NCI-H226 (cell line): ENCODE data around the gene RPL27.

Experiments
- DNase-seq: peaks from one replicate; pipeline ENCODE4 v3.0.0-alpha.2; 2015

The RPL27 gene

DNA sequence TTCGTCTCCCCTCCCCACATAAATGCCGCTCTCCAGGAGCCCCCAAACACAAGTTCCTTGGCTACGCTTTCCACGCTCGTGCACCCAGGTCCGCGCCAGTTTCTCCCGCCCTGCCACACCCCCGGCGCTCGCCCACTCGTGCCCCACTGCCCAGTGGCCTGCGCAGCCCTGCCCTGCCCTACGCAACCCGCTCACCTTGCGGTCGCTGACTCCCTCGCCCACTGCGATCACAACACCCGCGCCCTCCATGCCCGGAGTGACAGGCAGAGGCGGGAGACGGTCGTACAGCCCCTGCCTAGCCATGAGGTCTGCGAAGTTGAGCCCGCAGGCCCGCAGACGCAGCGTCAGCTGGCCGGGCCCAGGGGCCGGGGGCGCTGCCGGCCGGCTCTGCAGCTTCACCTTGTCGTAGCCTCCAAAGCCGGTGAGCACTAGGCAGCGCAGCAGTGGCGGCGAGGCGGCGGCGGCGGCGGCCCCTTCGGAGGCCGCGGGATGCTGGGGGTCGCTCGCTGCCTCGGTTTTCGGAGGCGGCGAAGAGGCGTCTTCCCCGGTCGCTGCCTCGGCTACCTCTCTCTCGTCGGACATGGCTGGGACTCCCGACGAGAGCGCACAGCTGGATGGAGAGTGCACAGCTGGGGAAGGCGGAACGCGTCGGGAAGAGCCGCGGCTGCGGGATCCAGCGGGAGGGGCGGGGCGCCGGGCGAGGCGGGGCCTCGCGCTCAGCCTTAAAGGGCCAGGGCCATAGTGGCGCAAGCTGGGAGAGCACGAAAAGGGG, 23.7 kb downstream of the RPL27 start, which contains the start of gene VAT1:
Gene VAT1, minus strand, starts transcription at position 645 of the 772 bp plus-strand sequence. Its CDS starts 63 bp downstream, at position 582.
- peak; percentile 67 for DNase-seq

DNA sequence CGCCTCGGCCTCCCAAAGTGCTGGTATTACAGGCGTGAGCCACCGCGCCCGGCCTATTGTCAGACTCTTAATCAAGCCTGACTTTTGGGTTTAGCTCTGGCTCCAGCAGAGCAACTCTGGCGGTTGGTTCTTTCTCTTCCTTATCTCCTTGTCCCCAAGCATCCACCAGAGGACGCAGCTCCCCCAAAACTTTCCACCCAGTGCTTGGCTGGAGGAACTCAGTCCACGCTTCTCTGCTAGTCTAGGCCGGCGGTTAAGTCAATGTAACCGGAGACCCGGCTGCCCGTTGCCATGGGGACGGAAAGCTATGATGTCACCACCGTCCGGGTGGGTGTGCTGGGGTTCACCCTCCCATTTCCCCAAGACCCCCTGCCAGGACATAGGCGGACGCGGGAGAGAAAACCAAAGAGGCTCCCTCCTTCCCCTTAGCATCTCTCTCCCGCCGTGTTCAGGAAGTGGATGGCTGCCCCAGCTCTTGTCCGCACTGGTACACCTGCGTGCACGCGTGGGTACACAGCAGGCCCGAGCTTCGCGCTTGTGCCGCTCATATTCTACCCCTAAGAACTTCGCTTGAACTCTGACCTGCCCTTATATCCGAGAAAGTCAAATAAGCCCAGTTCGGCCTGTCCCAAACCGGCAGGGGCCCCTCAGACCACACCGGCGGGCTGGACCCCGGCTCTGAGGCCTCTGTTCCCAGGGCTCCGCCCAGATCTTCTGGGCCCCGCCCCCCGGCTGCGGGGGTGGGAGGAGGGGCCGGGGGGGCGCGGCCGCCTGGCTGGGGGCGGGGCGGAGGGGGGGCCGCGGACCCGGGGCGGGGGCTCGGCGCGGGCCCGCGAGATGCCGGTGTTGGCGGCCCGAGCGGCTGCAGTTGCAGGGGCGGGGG, 26.4 kb downstream of the RPL27 start, which contains the start of gene RND2:
Gene RND2, plus strand, starts transcription at position 825 of the 883 bp plus-strand sequence. CDS start 117 bp downstream, outside the sequence.
- peak; percentile 84 for DNase-seq

DNA sequence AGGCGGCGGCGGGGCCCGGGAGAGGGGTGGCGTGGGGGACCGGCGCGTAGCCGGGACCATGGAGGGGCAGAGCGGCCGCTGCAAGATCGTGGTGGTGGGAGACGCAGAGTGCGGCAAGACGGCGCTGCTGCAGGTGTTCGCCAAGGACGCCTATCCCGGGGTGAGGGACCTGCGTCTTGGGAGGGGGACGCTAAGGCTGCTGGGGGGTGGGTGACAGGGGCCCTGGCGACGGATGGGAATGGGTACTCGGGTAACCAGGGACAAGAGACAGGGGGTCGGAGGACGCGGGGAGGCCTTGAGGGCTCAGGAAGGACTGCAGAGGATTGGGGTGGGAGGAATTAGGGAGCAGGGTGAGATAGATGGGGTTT, 27.1 kb downstream of the RPL27 start:
- no peak for DNase-seq

DNA sequence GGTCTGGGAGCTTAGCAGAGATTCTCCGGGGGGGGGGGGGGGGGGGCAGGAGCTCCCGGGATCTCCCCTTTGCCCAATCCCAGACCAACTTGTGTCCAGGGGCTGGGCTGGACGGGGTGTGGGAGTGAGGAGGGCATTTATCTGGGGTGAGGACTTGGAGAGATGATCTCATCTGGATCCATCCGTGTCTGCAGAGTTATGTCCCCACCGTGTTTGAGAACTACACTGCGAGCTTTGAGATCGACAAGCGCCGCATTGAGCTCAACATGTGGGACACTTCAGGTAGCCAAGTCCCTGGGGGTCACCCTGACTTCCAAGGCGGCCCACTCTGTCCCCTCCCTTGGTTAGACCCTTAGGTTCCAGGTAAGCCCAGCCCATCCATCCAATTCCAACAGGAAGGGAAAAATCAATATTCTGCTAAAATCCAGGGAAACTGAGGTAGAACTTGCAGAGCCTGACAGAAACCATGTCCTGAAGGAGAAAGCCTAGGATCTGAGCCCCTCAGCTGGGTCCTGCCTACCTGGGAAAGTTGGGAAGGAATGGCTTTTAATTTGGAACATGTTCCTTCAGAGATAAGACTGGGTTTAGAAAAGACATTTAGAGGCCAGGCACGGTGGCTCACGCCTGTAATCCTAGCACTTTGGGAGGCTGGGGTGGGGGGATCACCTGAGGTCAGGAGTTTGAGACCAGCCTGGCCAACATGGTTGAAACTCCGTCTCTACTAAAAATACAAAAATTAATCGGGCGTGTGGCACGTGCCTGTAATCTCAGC, 27.7 kb downstream of the RPL27 start:
- DNase-seq = no peak

DNA sequence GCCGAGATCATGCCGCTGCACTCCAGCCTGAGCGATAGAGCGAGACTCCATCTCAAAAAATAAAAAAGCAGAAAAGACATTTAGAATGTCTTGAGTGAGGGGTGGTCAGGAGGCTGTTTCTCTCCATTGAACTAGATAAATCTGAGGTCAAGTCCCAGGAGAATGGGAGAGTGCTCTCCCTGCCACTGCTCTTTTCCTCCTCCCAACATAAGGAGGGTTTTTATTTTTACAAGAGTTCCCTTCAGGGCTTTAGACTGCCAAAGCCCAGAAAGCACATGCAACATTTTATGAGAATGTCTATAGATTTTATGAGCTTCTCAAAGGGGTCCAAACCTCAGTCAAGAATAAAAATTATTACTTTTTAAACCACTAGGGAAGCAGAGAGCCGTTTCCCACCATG, 28.4 kb downstream of the RPL27 start:
- DNase-seq = no peak

DNA sequence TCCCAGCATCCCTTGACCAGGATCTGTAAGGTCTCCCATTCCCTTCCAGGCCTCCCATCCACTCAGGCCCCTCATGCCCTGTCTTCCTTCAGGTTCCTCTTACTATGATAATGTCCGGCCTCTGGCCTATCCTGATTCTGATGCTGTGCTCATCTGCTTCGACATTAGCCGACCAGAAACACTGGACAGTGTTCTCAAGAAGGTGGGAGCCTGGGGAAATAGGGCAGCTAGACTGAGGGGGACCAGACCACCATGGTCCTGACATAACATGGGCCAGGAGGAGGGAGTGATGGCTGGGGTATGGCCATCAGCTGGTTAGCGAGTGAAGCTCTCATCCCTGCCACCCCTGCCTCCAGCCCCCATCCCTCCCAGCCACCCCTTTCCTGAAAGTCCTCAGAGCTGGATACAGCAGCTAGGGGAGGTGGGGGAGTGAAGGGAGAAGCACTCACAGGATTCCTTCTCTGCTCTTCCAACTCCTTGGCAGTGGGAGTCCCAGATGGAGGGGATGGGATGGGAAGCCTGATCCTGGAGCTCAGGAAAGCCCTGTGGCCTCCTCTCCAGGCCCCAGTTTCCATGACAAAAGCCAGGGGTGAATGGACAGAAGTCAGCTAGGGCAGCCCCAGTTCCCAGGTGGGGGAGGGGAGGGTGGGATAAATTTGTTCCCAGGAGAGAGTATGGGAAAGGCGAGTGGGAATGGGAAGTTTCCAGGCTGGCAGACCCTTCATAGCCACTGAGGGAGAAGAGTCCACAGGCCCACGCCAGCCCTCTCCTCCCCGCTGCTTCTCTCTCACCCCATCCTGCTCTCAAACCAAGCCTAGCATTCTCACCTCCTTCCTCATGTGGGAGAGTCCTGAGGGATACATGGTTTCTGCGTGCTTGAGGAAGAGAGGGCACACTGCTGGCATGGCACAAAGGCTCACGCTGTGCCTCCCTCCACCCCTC, 29.1 kb downstream of the RPL27 start:
- no peak for DNase-seq

DNA sequence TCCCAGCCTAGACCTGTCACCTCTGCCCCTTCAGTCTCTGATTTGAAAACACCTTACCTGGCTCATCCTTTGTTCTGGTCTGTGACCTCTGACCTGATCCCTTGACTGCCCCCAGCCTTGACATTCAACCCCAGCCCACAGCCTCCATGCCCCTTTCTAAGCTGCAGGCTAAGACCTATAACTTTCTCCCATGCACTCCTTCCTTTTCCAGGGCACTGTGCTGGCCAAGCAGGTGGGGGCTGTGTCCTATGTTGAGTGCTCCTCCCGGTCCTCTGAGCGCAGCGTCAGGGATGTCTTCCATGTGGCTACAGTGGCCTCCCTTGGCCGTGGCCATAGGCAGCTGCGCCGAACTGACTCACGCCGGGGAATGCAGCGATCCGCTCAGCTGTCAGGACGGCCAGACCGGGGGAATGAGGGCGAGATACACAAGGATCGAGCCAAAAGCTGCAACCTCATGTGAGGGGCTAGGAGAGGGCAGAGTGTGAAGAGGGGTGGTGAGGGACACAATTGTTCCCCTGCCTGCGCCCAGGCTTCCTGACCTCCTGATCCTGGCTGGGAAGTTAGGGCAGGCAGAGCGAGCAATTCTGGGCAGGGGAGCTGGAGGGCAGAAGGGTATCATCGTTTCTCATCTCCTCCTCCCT, 30.1 kb downstream of the RPL27 start:
- DNase-seq = no peak

DNA sequence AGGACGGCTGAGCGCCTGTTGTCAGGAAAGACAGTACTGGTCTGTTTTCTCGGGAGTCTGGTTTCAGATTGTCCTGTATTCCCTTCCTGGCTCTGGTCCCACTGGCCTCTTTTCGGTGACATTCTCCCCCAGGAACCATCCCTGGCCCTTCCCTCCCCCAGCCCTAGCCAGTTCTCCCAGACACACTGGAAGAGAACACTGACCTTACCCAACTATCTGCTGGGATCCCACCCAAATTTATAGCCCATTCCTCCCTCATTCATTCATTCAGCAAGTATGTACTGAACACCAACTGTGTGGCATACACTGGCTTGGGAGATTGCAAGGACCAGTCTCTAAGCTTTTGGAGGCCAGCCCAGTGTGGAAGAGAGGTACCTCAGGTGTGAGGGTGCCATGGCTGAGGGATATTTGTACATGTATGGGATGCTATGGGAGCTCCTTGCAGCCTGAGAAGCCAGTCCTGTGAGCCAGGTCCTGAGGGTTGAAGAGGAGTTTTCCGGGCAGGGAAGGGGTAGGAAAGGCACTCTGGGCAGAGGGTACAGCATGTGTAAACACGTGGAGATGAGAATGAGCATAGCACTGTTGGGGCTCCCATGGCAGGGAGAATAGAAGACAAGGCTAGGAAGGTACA, 32.0 kb downstream of the RPL27 start:
- DNase-seq = no peak

DNA sequence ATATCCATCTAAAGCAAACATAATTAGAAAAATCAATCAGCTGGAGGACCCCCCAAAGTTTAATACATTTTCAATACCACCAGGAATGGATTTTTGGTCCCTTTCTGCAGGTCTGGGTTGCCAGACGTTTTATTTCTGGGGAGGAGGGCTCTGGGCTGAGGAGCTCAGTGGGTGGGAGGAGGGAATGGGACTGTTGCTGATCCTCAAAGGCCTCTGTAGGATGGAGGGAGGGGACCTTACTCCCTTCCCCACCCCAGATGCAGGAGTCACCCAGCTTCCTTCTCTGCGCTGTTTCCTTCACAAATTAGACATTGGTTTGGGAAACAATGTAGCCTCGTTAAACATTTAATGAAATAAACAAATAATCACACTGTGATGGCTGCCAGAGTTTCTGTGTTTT, 33.4 kb downstream of the RPL27 start:
- DNase-seq = no peak

DNA sequence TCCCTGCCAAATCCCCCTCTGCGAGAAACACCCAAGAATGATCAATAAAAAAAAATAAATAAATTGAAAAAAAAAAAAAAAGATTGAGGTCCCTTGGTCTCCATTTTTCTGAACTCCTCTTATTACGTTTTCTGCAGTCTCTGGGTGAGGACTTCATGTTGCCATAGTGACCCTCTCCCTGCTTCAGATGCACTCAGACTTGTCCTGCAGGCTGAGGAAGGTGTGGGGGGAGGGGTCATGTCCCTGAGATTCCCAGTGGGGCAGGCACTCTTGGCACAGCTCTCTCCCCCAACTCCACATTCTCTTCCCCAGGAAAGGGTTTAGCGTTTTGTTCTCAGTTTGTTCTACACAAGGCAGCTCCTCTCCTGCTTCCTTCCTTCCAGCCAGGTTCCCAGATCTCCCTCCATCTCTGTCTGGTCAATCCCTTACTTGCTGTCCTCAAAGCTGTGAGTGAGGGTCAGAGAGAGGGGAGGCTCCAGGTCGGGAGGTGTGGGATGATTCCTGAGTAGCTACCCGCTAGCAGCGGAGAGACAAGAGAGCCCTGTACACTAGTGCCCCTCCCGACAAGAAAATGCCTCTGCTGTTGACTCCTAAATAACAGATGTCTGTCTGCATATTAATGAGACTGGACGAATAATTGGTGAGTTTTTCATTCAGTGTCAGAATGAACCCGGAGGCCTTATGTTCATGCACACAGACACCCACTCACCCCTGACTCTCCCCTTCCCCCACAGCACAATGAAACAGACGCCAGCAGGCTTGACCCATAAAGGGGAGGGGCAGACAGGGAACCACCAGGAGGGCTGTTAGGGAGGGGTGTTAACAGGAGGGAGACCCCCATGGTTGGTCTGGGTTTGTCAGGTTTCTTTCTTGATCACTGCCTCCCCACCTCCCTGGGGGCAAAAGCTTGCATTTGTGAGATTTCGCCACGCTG, 36.0 kb downstream of the RPL27 start:
- DNase-seq = no peak

DNA sequence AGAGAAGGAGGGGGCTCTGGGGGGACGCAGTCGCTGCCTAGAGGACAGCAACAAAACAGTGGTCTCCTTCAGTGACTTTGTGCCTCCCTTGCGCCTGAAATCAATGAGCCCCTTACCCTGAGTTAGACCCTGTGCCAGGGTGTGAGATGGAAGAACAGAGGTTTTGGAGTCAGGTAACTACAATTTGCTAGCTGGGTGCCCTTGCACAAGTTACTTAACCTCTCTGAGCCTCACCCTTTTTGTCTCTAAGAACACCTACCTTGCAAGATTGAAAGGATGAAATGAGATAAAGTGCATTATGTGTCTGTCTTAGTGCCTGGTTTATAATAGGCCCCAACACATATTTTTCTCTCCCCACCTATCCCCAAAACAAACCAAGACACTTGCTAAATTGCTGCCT, 36.7 kb downstream of the RPL27 start:
- no peak for DNase-seq

DNA sequence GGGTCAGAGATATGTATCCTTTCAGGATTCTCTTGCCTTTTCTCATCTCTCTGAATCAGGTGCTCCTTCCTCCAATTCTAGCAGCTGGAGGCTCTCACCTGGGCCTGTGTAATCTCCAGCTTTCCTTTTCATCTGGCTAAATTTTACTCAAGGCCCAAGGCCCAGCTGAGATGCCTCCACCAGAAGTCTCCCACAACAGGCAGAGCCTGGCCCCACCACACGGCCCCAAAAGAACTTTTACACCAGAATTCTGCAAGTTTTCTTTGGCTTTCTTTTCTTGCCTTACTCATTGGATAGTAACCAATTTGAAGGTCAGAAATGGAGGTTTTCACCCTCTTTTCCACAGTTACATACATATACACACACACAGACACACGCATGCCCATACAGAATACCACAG, 41.4 kb downstream of the RPL27 start:
- DNase-seq = no peak

DNA sequence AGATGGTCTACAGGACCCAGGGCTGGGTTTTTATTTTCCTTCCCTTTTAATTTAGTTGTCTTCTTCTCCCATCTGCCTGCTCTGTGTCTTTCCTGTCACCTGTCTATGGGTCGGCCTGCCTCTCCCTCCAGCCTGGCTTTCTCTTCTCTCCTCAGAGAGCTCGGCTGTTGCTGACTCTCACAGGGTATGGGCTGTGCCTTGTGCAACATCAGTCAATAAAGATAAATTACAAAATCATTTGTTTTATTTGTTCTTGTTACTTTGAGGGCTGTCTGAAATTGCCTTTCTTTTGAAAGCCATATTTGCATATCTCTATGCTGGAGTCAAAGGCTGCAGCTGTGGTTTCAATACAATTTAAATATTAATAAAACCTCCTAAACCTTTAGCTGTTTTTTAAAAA, 42.4 kb downstream of the RPL27 start:
- DNase-seq = no peak

DNA sequence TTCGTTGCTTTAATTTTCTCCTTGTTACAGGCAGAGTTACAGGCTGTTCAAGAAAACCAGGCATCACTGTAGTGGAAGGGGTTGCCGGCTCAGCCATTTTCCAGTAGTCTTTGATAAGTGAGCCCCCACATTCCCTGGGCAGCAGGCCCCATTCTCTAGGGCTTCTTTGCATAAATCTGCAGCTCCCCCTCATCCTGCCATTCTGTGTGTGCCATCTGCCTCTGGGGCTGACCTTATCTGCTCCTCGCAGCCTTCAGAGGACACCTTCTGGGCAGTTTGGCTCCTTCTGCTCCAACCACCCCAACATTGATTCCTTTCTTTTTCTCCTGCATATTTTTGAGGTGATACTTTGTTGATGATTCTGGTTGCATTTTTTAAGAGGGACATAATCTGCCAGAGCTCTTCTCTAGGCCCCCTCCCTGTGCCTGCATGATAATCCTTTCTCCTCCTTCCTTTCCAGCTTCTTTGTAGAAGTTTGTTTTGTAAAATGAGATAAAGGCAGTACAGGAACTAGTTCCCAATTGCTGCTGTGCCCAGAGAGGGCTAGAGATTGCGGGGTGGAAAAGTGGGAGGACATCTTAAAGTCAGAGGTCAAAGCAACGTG, 43.9 kb downstream of the RPL27 start:
- DNase-seq = no peak

DNA sequence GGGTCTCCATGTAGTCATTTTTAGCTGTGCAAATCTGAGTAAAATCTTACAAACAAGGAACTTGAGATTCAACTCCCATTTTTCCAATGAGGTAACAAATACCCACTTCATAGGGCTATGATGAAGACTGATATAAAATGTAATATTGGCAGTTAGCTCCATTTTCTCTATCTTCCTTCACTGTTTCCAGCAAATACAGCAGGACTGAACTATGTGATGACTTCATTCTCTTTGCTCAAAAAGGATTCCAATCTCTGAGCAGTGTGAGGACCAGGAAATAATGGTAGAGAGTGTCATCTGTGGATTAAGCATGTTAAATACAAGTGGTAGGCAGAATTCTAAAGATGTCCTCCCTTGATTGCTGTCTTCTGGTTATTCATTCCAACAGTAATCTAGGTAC, 45.1 kb downstream of the RPL27 start:
- DNase-seq = no peak

DNA sequence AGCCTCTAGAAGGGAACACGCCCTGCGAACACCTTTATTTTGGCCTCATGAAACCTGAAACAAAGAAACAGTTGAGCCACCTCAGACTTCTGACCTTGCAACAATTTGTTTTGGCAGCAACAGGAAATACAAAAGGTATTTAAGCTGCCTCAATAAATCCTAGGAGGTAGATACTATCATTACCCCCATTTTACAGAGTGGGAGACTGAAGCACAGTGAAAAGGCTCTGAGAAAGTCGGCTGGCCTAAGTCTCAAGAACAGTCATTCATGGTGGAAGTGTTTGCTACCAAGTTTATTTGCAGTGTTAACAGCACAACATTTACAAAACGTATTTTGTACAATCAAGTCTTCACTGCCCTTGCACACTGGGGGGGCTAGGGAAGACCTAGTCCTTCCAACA, 45.8 kb downstream of the RPL27 start:
- no peak for DNase-seq

DNA sequence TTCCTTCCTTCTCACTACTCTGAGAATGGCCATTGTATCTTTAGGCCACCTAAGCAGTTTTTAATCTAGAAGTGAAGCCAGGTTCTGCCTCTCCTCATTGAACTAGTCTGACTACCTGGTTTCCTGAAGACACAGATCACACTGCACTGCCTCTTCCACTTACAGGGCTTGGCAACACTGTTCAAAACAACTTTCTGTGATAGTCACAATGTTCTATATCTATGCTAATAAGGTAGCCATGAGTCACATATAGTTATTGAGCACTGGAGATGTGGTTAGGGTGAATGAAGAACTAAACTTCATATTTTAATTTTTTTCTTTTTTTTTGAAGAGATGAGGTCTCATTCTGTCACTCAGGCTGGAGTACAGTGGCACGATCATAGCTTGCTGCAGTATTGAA, 53.8 kb downstream of the RPL27 start:
- no peak for DNase-seq
